GM18526 (cell line): Measurements from ENCODE around the gene LRRC17.

Source experiments
- POLR2A ChIP-seq: IDR thresholded peaks from 3 replicates; pipeline ENCODE4 v1.6.1; 2011; ENCODE audit not compliant: insufficient read length; ENCODE audit errors: extremely low read depth

Gene LRRC17

DNA sequence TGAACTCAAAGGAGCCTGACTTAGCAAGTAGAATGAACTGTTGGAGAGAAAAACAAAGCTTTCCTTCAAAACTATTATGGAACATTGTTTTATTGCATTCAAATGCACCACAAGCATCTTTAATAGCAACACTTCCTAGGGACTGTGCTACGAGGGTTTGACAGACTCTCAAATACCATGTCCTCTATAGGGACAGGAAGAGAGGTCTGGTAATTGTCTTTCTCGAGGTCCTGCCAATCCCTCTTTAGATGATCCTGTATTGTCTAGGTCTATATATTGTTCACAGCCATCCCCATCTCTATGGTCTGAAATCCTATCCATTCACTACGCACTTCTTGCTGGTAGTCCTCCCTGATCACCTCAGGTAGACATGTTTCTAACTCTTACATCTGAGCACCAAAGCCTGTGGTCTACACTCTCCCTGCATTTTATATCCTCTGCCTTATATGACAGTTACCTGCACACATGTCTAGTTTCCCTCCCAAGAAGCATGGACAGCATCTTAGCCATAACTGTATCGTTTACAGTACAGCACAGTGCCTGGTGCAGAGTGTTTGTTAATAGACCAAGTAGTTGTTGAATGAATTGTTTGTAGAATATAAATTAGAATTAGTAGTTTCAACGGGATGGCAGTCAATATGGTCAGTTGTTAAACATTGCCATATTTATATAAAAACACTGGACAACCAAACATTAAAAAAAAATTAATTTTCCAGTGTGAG lies 21.7 kb upstream of the LRRC17 start:
- no peak for TF ChIP-seq POLR2A

GRCh38 chr7:102891693-102892261 lies 21.0 kb upstream of the LRRC17 start:
- TF ChIP-seq POLR2A = no peak

DNA sequence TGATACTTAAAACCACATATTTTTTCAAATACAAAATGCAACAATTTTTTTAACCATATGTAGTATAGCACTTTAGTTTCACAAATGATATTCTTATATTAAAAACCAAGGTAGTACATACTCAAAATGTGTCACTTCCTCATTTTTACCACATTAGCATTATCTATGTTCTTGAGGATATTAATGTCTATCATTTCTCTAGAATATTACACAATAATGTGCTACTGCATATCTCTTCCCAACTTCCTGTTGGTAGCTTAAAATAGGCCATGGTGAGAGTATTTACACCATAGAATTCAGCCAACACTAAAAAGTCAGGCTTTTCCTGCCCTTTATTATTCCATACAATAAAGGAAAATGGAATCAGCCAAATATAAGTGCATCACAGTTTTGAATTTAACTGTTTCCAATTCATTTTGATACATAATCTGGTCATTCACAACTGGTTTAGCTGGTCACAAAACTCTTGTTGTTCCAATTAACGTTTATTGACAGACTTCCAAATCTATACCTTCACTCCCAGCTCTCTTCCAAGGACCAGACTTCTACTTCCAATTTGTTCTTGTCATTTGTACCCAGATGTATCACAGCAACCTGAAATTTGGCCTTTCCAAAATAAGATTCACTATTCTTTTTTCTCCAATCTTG lies 20.0 kb upstream of the LRRC17 start:
- TF ChIP-seq POLR2A = no peak

DNA sequence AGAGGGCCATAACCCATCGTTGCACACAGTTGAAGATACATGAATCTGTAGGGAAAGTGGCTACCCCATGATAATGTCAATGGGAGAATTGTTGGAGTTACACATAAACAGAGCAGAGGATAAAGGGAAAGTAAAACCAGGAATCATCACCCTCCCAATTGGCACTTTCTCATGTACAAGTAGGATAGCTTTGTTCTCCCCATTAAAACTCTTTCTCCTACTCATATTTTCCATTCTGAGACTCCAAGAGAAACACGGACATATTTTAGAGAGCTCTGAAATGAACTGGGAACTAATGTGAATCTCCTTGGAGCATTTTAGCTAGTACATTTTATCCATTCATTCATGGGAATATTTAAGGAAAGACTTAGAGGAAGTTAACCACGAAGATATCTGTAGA lies 17.2 kb upstream of the LRRC17 start:
- no peak for TF ChIP-seq POLR2A

- no peak for TF ChIP-seq POLR2A
Measured at GRCh38 chr7:102896585-102896984, 16.2 kb upstream of the LRRC17 start.

- TF ChIP-seq POLR2A = no peak
Measured at GRCh38 chr7:102897211-102897631, 15.6 kb upstream of the LRRC17 start.

DNA sequence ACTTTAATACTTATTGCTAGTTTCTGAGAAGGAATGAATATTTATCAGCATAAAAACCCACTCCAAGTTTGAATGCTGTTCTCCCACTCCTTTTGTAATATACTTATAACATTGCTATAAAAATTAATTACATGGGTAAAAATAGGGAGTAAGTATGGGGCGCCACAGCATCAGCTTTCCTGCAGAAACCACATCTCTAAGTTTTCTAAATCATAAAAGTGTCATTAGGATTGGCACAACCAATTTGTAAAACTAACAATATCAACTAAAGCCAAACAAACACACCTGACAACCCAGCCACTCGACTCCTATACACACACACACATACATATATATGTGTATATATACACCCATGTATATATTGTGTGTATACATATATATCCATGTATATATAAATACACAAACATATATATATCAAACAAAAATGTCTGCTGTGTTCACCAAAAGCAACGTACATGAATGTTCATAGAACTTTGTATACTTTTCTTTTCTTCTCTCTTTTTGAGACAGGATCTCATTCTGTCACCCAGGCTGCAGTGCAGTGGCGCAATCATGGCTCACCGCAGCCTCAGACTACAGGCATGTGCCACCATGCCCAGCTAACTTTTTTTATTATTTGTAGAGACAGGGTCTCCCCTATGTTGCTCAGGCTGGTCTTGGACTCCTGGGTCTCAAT lies 14.8 kb upstream of the LRRC17 start:
- no peak for TF ChIP-seq POLR2A

GRCh38 chr7:102898532-102898859 lies 14.3 kb upstream of the LRRC17 start:
- TF ChIP-seq POLR2A = no peak

DNA sequence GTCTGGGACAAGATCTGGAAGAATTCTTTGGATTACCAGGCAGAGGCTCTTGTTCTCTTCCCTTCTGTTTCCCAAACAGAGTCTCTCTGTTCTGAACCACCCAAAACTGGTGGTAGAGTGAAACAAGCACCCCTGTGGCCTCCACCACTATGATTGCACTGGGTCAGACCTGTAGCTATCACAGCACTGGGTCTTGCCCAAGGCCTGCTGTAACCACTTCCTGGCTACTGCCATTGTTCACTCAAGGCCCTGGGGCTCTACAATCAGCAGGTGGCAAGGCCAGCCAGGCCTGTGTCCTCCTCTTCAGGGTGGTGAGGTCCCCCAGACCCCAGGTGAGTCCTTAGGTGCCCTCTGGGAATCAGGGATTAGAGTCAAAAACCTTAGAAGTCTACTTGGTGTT lies 4.1 kb upstream of the LRRC17 start:
- TF ChIP-seq POLR2A = no peak

GRCh38 chr7:102913826-102914225 lies 1.0 kb downstream of the LRRC17 start:
- no peak for TF ChIP-seq POLR2A

DNA sequence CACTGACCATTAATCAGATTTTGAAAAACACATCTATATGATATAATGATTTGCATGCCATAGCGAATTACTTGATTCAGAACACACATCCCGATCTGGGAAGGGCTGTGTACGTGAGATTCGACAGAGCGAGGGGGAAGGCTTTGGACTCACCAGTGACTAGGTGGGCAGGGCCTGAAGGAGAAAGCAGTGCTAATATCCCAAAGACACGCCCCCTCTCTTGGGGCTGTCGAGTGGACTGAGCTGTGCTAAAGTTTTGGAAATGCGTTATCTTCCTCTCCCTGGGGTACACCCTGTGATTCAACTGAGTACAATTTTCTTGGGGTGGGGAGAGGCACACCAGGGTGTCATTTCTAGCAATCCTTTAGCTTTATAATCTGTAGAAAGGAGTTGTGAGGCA lies 1.8 kb downstream of the LRRC17 start:
- no peak for TF ChIP-seq POLR2A

GRCh38 chr7:102916426-102916825 lies 3.6 kb downstream of the LRRC17 start:
- TF ChIP-seq POLR2A = no peak

DNA sequence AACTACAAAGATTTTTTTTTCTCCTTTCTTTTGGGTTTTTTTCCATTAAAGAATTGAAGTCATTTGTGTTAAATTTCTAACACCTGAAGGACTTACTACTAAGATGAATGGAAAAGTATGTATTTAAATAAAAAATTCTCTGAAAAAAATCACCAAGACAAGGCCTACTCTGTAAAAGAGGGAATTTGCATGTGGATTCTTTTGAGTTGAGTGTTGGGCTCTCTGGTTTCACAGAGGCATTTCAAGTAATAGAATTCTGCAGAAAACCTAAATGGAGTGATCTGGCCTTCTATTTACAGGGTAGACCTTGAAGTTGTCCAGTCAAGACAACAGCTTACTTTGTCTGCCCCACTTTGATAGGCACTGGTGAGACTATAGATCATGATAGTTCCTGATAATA lies 4.1 kb downstream of the LRRC17 start:
- no peak for TF ChIP-seq POLR2A

- TF ChIP-seq POLR2A = no peak
Measured at GRCh38 chr7:102917436-102918353, 4.9 kb downstream of the LRRC17 start.

GRCh38 chr7:102918845-102919244 lies 6.0 kb downstream of the LRRC17 start:
- TF ChIP-seq POLR2A = no peak
